Stimulated activated CD8-positive, alpha-beta memory T cell treated with anti-CD3 and anti-CD28 coated beads, Interleukin-15, amount 100 ng/mL, for 4 hours (primary cell): ENCODE results near the gene CACNA1D.
"Not testable (repeated sequence)": the region's sequence is repeated elsewhere in the genome, so short reads cannot be mapped to it uniquely, and the experiment has no call there.

ENCODE experiments used
- DNase-seq, 2 donors: peaks; one replicate each; pipeline ENCODE4 v3.0.0-alpha.2; 2020; ENCODE audit warnings: low read depth in 2 of 2

Gene CACNA1D

GRCh38 chr3:53493963-53494791, at the start of gene CACNA1D:
TSS of gene CACNA1D (plus strand) at chr3:53494611. CDS start at chr3:53495167, 556 bp downstream.
- no peak for DNase-seq

GRCh38 chr3:53457068-53457467, 37.3 kb upstream of the CACNA1D start:
- DNase-seq: no peak

- DNase-seq: no peak
These were observed 34.1 kb upstream of the CACNA1D start for GRCh38 chr3:53460326-53460725.

- no peak for DNase-seq
These were observed 30.0 kb upstream of the CACNA1D start for GRCh38 chr3:53464424-53464823.

- not testable (repeated sequence) for DNase-seq
These were observed 24.7 kb upstream of the CACNA1D start for GRCh38 chr3:53469758-53470157.

GRCh38 chr3:53473422-53473821, 21.0 kb upstream of the CACNA1D start:
- no peak for DNase-seq

GRCh38 chr3:53476372-53476771, 18.0 kb upstream of the CACNA1D start:
- DNase-seq: not testable (repeated sequence)

GRCh38 chr3:53477689-53478088, 16.7 kb upstream of the CACNA1D start:
- DNase-seq: not testable (repeated sequence)

- DNase-seq: no peak
These were observed 16.1 kb upstream of the CACNA1D start for GRCh38 chr3:53478166-53478830.

- no peak for DNase-seq
These were observed 15.3 kb upstream of the CACNA1D start for GRCh38 chr3:53478921-53479664.

- no peak for DNase-seq
These were observed 12.2 kb upstream of the CACNA1D start for GRCh38 chr3:53482227-53482626.

- no peak for DNase-seq
These were observed 10.6 kb upstream of the CACNA1D start for GRCh38 chr3:53483821-53484220.

GRCh38 chr3:53484984-53485383, 9.4 kb upstream of the CACNA1D start:
- DNase-seq: no peak

- no peak for DNase-seq
These were observed 8.6 kb upstream of the CACNA1D start for GRCh38 chr3:53485675-53486403.

GRCh38 chr3:53486961-53487654, 7.3 kb upstream of the CACNA1D start:
- no peak for DNase-seq

GRCh38 chr3:53489386-53489785, 5.0 kb upstream of the CACNA1D start:
- DNase-seq: no peak

GRCh38 chr3:53489787-53490458, 4.5 kb upstream of the CACNA1D start:
- no peak for DNase-seq

- no peak for DNase-seq
These were observed 3.9 kb upstream of the CACNA1D start for GRCh38 chr3:53490459-53490968.

GRCh38 chr3:53491276-53491675, 3.1 kb upstream of the CACNA1D start:
- no peak for DNase-seq

GRCh38 chr3:53493595-53493962, 832 bp upstream of the CACNA1D start:
- DNase-seq: no peak
